Bronchial epithelial cell (primary cell): ENCODE measurements around the gene WNT3A. TPM values are rescaled to one million over a fixed set of nuclear protein-coding genes. Genes with fewer than 3 reads are reported as not detected.

Experiments used
- DNase-seq: peaks from one replicate; pipeline ENCODE4 v3.0.0-alpha.2; 2010; ENCODE audit warnings: low read depth
- FAIRE-seq: peaks from 2 replicates; lab custom pipeline; 2011; peaks lifted over from hg19 to GRCh38; lab: Jason Lieb, UNC
- H3K27me3 ChIP-seq: 2 replicates; pipeline ENCODE4 v1.5.1; 2011; ENCODE audit warnings: low read length; ENCODE audit not compliant: control insufficient read depth, insufficient read depth
- H3K36me3 ChIP-seq: 2 replicates; pipeline ENCODE4 v1.5.1; 2011; ENCODE audit warnings: low read length; ENCODE audit not compliant: control insufficient read depth, insufficient read depth
- H3K4me3 ChIP-seq: 2 replicates; pipeline ENCODE4 v1.5.1; 2011; ENCODE audit warnings: mild to moderate bottlenecking, low read depth, low read length, control low read depth
- CTCF ChIP-seq: IDR thresholded peaks from 2 replicates; pipeline ENCODE4 v1.5.1; 2011; ENCODE audit warnings: mild to moderate bottlenecking, moderate library complexity, low read length, control low read depth, inconsistent platforms; ENCODE audit not compliant: insufficient read depth, severe bottlenecking
- total RNA-seq: library from RNA; depleted of rRNA; stranded (reverse); fragments of >200 nt; gene quantifications from 2 replicates; pipeline ENCODE4 v1.2.1, GENCODE V29; 2014

Gene WNT3A
- total RNA-seq, 1 donor from 2014 or later: not detected

GRCh38 chr1:228109073-228109961, 102.5 kb downstream of the WNT3A start, which contains the start of gene MRPL55:
Gene MRPL55, minus strand, starts transcription at chr1:228109299. Its CDS starts 1,039 bp downstream, at chr1:228108260.
- H3K4me3 ChIP-seq: peak within 1 kb of the TSS; percentile 97
- H3K36me3 ChIP-seq: peaks cover 4% of the 10 kb centered on the region
- DNase-seq (peak; percentile 91), FAIRE-seq (no peak)
- H3K27me3 ChIP-seq: no peaks in the 10 kb centered on the region
- TF ChIP-seq CTCF: peak; percentile 17

GRCh38 chr1:228109962-228110488, 103.2 kb downstream of the WNT3A start:
- Histone ChIP-seq H3K4me3 (peak overlapping the region; percentile 97), H3K27me3 (no peaks in the 10 kb centered on the region), H3K36me3 (peaks cover 4% of the 10 kb centered on the region)
- TF ChIP-seq CTCF: no peak
- DNase-seq (no peak), FAIRE-seq (no peak)

GRCh38 chr1:228110556-228110955, 103.8 kb downstream of the WNT3A start:
- Histone ChIP-seq H3K36me3 (peaks cover 4% of the 10 kb centered on the region), H3K27me3 (no peaks in the 10 kb centered on the region), H3K4me3 (no peak overlapping the region)
- DNase-seq: no peak
- FAIRE-seq: no peak
- TF ChIP-seq CTCF: no peak

Other genes starting within 250 kb of the WNT3A start
- gene PRSS38, start 191.3 kb upstream of the WNT3A start, total RNA-seq: not detected in 2 replicates
- gene WNT9A, start 59.1 kb upstream of the WNT3A start, total RNA-seq: 4.2 and 7.3 TPM in 2 replicates
- gene ARF1, start 75.7 kb downstream of the WNT3A start, total RNA-seq: 240 and 297 TPM in 2 replicates
- gene C1orf35, start 96.3 kb downstream of the WNT3A start, total RNA-seq: 16.1 and 17.1 TPM in 2 replicates
- gene MRPL55, start 102.3 kb downstream of the WNT3A start, total RNA-seq: 43.2 and 87.7 TPM in 2 replicates
- gene GUK1, start 133.3 kb downstream of the WNT3A start, total RNA-seq: 519 and 695 TPM in 2 replicates
- gene GJC2, start 142.9 kb downstream of the WNT3A start, total RNA-seq: 2.9 and 5.5 TPM in 2 replicates
- 2.0 and 2.6 TPM in 2 replicates for gene IBA57, start 158.8 kb downstream of the WNT3A start, total RNA-seq
- 6.3 and 7.6 TPM in 2 replicates for gene OBSCN, start 201.0 kb downstream of the WNT3A start, total RNA-seq